Bronchus fibroblast of lung (primary cell): Measurements from ENCODE around the gene GSTO2. TPM values are rescaled to one million over a fixed set of nuclear protein-coding genes. Genes with fewer than 3 reads are reported as not detected.

Experiments used
- total RNA-seq: library from RNA; depleted of rRNA; stranded (reverse); fragments of >200 nt; gene quantifications from 2 replicates; pipeline ENCODE4 v1.2.3, GENCODE V29; 2015

Gene GSTO2
- total RNA-seq, result 7.3 and 7.6 TPM in 2 replicates

GRCh38 chr10:104268713-104269645, at the start of gene GSTO2:
TSS of gene GSTO2 (plus strand) at chr10:104269184. CDS start at chr10:104274916, 5,732 bp downstream.

GRCh38 chr10:104231784-104232612, 37.0 kb upstream of the GSTO2 start, which contains the start of gene CFAP43:
TSS of gene CFAP43 (minus strand) at chr10:104232364. CDS start at chr10:104232246, 118 bp downstream.

GRCh38 chr10:104254493-104255310, 14.3 kb upstream of the GSTO2 start, which contains the start of gene GSTO1:
TSS of gene GSTO1 (plus strand) at chr10:104254892. CDS start at chr10:104254929, 37 bp downstream.

DNA sequence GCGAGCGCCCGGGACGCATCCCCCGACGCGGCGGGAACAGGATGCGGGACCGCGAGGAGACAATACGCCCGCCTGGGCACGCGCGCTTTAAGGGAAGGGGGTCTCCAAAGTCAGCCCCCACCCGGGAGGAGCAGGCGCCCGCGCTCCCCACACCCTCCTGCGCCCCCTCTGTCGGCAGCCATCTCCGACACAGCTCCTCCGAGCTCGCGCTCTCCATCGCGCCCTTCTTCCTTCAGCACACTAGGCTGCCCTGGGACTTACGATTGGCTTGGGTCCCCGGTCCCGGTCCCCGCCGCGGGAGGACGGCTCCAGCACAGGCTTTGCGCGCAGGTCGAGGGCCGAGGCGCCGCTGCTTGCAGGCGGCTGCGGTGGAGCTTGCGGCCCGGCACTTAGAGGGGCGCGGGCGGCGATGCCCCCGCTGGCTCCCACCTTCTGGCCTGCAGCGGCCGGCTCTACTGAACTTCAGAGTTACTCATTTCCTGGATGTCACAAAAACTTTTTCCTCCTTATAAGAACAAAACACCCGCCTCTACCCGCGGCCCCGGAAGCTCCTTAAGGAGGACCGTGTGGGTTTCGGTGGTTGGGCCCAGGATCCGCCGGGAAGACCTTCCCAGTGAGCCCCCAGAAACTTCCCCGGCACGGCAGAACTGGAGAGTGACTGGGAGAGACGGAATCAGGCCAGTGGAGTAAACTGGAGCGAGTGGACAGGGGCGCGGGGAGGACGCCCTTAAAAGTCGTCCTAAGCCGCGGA, 69.2 kb downstream of the GSTO2 start, which contains the start of gene ITPRIP:
Gene ITPRIP (minus strand): TSS at position 481 of the 751 bp plus-strand sequence. CDS start 22,414 bp downstream, outside the sequence.

GRCh38 chr10:104353325-104354048, 84.5 kb downstream of the GSTO2 start, which contains the start of gene CFAP58:
TSS of gene CFAP58 (plus strand) at chr10:104353833. CDS start at chr10:104353898, 65 bp downstream.

Other genes starting within 250 kb of the GSTO2 start
- under 0.01 and 0.15 TPM in 2 replicates for gene COL17A1, start 183.3 kb upstream of the GSTO2 start, total RNA-seq
- 8.5 and 11.6 TPM in 2 replicates for gene SFR1, start 147.0 kb upstream of the GSTO2 start, total RNA-seq
- gene CFAP43, start 36.8 kb upstream of the GSTO2 start, total RNA-seq, result under 0.01 TPM in 1 of 2 replicates, not detected in the other
- 293 and 302 TPM in 2 replicates for gene GSTO1, start 14.3 kb upstream of the GSTO2 start, total RNA-seq
- gene ITPRIP, start 69.3 kb downstream of the GSTO2 start, total RNA-seq, result 20.2 and 21.6 TPM in 2 replicates
- 0.15 and 0.17 TPM in 2 replicates for gene CFAP58, start 84.6 kb downstream of the GSTO2 start, total RNA-seq